Activated CD8-positive, alpha-beta memory T cell treated with anti-CD3 and anti-CD28 coated beads, Interleukin-2, amount 50 U/mL, for 4 hours (primary cell): Measurements from ENCODE around the gene MILR1.
"Not testable (repeated sequence)": the region's sequence is repeated elsewhere in the genome, so short reads cannot be mapped to it uniquely, and the experiment has no call there.

Source experiments
- DNase-seq: peaks from one replicate; pipeline ENCODE4 v3.0.0-alpha.2; 2020

The MILR1 gene

DNA sequence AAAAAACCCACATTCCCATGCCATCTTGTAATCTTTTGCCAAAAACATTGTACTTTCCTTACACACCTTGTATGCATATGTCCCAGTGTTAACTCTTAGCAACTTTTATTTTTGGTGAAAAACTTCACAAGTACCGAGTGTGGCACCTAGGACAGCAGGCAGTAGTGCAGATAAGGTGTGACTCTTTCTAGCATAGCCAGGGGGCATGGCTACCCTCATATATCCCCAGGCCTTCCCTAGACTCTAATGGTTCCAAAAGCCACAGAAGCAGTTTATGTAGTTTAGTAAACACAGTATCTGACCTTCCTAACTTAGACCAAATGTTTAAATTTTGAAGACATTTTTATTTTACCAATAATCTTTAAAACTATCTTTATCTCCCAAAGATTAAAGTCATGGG lies 20.5 kb upstream of the MILR1 start:
- no peak for DNase-seq

DNA sequence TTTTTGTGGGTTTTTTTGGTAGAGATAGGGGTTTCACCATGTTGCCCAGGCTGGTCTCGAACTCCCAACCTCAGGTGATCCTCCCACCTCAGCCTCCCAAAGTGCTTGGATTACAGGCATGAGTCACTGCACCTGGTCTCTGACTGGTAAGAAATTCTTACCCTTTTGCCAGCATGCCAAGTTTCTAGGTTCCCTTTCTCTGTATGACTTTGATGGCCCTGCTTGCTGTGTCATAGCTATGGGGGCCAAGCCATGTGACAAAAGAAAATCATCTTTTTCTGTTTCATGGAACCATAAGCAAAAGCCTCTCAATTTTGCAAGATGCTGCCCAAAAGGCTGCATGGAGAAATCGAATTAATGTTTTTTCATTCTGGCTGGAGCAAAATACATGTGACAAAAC lies 18.9 kb upstream of the MILR1 start:
- not testable (repeated sequence) for DNase-seq

DNA sequence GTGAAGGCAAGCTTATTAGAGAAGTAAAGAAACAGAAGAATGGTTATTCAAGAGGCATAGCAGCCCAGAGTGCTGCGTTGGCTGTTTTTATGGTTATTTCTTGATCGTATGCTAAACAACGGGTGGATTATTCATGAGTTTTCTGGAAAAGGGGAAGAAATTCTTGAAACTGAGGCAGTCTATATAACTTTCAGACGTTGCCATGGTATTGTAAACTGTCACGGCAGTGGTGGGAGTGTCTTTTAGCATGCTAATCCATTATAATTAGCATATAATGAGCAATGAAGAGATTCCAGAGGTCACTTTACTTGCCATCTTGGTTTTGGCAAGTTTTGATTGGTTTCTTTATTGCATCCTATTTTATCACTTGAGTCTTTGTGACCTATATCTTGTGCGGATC lies 17.4 kb upstream of the MILR1 start:
- no peak for DNase-seq

DNA sequence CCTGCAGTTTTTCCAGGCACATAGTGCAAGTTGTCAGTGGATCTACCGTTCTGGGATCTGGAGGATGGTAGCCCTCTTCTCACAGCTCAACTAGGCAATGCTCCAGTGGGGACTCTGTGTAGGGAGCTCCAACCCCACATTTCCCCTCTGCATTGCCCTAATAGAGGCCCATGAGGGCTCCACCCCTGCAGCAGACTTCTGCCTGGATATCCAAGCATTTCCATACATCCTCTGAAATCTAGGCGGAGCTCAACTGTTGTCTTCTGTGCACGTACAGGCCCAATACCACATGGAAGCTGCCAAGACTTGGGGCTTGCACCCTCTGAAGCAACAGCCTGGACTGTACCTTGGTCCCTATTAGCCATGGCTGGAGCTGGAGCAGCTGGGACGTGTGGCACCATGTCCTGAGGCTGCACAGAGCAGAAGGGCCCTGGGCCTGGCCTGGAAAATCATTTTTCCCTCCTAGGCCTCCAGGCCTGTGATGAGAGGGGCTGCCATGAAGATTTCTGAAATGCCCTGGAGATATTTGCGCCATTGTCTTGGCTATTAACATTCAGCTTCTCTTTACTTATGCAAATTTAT lies 10.9 kb upstream of the MILR1 start:
- no peak for DNase-seq

DNA sequence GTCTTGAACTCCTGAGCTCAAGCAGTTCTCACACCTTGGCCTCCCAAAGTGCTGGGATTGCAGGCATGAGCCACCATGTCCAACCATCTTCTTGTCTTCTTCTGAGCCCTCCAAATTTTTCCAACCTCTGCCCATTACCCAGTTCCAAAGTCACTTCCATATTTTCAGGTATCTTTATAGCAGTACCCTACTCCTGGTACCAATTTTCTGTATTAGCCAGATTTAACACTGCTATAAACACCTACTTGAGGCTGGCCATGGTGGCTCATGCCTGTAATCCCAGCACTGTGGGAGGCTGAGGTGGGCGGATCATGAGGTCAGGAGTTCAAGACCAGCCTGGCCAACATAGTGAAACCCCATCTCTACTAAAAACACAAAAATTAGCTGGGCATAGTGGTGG lies 9.4 kb upstream of the MILR1 start:
- not testable (repeated sequence) for DNase-seq

DNA sequence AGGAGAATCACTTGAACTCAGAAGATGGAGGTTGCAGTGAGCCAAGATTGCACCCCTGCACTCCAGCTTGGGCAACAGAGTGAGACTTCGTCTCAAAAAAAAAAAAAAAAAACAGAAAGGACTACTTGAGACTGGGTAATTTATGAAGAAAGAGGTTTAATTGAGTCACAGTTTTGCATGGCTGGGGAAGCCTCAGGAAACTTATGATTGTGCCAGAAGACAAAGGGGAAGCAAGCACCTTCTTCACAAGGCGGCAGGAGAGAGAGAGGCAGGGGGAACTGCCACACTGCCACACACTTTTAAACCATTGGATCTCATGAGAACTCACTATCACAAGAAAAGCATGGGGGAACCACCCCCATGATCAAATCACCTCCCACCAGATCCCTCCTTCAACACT lies 9.0 kb upstream of the MILR1 start:
- no peak for DNase-seq

DNA sequence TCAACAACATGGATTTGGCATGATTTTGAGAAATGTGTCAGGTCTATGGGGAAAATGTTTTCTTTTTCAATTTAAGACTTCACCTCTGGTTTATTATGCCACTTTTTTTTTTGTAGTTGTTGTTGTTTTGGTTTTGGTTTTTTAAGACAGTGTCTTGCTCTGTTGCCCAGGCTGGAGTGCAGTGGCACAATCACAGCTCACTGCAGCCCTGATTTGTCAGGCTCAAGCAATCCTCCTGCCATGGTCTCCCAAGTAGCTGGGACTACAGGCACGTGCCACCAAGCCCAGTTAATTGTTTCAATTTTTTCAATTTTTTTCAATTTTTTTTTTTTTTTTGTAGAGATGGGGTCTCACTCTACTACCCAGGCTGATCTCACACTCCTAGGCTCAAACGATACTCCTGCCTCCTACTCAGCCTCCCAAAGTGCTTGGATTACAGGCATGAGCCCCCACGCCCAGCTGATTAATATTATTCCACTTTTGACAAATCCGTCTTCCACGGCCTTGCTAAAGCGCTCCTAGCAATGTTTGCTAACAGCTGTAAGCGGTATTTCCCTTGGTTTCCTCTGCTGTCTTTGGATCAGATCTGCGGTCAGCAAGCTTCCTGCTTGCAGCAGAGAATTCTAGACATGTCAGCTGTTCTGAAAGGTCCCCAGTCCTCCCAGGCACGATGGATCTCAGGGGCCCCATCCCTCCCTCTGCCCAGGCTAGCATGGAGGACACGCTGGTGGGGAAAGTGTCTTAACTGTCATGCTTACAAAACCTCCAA lies 7.0 kb upstream of the MILR1 start:
- DNase-seq: no peak

DNA sequence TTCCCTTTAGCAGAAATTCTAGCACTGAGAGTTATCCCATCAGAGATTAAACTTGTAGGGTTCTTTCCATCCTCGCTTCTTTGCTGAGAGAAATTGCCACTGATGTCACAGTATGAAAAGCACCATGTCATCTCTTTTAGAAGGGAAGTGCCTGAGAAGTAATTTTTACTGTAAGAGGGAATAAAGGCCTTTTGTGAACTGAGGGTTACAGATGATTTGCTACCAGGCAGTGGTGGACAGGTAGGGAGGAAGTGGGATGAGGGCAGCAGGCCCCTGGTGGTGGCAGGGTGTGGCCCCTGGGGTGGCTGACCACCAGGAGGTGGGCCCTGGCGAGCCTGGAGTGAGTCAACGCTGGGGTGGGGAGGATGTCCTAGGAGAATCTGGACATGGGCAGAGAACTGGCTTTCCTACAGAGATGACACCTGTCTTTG lies 6.4 kb upstream of the MILR1 start:
- DNase-seq: no peak

DNA sequence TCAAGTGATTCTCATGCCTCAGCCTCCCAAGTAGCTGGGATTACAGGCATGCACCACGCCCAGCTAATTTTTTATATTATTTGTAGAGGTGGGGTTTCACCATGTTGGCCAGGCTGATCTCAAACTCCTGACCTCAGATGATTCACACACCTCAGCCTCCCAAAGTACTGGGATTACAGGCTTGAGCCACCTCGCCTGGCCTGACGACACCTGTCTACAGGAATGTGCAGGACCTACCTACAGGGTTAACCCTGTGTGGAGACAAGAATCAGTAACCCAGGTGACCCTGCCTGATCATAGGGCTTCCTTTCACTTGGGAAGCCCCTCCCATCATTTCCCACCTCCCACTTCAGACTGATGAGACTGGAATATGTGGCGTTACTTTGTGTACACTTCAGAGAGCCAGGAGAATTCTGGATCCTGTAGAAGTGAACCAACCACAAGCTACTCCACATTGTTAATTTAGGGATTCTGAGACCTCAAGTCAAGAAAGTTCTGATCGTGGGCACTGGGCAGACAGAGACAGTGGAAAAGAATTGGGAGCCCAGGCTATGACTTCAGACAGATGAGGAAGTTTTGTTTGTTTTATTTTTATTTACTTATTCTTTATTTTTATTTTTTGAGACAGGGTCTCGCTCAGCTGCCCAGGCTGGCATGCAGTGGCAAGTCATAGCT lies 5.7 kb upstream of the MILR1 start:
- DNase-seq: no peak

DNA sequence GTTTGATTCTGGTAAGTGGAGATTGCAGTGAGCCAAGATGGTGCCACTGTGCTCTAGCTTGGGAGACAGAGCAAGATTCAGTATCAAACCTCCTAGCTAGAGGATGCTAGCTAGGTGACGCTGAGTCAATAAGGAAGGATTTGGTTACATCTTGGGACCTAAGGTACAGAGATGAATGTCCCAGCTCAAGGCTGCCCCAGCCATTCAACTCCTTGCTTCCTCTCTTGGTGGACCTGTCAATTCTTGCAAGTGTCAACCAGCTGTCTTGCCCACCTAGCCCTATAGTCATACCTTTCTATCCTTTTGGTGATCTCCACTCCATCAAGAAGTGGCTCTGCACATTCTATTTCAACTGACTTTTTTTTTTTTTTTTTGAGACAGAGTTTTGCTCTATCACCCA lies 1.4 kb upstream of the MILR1 start:
- DNase-seq: no peak

DNA sequence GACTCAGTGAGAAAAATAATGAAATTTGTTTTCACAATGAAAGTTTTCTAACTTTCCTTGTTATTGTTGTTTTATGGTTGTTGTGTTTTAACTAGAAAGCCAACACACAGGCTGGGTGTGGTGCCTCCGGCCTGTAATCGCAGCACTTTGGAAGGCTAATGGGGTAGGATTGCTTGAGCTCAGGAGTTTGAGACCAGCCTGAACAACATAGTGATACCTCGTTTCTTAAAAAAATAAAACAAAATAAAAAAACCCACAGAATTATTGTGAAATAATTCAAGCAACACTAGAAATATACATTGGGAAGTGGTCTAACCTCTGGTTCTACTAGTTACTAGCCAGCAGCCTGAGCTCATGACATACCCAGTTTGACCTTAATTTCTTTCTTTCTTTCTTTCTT lies 630 bp downstream of the MILR1 start:
- DNase-seq: no peak

DNA sequence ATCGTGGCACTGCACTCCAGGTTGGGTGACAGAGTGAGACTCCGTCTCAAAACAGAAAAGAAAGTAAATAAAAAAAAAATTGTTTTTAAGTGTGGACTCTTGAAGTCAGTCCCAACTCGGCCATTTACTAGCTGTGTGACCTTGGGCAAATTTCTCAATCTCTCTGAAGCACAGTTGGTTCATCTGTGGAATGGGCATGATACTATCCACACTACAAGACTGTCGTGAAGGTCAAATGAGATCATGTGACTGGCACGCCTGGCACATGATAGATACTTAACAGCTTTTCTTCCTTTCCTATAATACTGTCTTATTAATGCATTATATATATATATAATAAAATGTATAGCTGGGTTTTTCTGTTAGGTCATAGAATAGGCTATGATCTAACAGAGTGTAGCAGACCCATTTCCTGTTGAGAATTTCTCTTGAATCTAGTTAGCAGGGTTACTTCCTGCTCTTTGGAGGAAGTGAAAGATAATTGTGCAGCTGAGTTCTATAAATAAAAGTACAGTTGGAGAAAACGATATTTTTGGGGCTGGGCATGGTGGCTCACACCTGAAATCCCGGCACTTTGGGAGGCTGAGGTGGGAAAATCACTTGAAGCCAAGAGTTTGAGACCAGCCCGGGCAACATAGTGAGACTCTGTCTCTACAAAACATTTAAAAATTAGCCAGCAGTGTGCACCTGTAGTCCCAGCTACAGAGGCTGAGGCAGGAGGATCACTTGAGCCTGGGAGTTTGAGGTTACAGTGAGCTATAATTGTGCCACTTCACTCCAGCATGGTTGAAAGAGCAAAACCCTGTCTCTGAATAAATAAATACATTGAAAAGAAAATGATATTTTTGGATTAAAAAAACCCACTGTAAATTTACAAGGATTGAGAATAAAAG lies 7.3 kb downstream of the MILR1 start:
- no peak for DNase-seq

DNA sequence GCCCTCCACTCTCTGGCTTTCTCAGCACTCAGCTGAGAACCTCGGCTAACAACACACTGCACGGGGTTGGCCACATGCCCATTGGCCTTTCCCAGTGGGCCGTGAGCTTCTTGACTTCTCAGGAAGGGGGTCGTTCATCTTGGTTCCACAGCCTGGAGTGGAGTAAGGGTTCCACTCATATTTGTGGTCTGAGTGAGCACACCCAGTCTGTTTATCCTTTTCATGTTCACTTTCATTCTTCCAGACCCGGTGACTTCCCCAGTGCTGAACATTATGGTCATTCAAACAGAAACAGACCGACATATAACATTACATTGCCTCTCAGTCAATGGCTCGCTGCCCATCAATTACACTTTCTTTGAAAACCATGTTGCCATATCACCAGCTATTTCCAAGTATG lies 8.2 kb downstream of the MILR1 start:
- no peak for DNase-seq

DNA sequence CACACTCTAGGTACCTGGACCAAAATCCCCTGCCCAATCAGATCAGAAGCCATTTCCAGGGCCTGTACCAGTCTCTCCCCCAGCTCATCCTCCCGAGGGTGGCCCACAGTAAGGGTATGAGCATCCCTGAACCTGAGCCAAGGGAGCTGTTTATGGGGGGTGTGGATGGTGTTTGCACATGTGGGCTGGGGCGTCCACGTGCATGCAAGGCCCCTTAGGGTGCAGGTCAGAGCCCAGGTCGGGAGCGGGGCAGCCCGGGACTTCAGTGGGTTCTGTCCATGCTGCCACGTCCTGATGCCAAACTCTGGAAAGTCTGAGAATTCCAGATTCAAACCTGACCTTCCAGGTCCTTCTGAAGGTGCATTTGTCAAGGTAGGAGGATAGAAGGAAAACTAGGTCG lies 9.8 kb downstream of the MILR1 start:
- no peak for DNase-seq

DNA sequence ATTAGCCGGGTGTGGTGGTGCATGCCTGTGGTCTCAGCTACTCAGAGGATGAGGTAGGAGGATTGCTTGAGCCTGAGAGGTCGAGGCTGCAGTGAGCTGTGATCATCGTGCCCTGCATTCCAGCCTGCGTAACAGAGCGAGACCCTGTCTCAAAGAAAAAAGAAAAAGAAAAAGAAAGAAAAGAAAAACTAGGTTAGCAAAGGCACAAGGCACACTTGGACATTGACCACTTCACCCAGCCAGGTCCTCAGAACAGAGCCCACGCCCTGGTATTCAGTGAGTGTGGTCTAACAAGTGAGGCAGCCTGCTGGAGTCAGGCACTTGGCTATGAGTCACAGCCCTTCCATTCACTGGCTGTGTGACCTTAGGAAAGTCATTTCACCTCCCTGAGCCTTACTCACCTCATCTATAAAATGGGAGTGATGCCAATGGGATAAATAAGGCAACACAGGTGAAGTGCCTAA lies 10.4 kb downstream of the MILR1 start:
- no peak for DNase-seq

DNA sequence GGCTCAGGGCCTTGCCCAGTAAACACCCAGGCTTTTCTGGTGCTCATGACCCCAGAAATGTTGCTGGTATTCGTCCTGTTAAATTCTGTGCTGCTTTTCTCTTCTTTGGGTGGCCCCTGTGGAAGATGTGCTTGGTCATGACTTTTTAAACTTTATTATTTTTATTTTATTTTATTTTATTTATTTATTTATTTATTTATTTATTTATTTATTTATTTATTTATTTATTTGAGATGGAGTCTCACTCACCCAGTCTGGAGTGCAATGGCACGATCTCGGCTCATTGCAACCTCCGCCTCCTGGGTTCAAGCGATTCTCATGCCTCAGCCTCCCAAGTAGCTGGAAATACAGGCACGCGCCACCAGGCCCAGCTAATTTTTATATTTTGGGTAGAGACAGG lies 10.9 kb downstream of the MILR1 start:
- DNase-seq: not testable (repeated sequence)

DNA sequence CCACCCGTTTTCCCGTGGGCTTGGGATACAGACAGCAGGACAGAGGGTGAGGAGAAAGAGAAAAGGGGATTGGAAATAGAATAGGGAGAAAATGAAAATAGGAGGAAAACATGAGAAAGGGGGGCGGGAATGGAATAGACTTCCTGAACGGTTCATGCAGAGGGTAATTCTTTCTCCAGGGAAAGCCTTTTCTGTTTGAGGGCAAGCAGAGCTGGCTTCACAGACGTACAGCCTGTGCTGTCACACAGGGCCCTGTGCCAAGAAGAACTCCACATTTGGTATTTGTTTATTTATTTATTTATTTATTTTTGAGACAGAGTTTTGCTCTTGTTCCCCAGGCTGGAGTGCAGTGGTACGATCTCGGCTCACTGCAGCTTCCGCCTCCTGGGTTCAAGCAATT lies 12.0 kb downstream of the MILR1 start:
- no peak for DNase-seq

DNA sequence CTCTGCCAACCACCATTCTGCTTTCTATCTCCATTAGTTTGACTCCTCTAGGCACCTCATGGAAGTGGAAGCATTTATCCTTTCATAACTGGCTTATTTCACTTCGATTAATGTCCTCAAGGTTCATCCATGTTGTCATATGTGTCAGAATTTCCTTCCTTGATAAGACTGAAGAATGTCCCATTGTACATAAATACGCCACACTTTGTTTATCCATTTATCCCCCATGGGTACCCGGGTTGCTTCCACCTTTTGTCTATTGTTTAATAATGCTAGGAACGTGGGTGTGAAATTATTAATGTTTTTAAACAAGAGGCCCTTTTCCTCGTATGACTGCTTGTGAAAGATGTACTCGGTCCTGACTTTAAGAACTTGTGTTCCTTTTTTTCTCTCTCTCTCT lies 12.9 kb downstream of the MILR1 start:
- no peak for DNase-seq

DNA sequence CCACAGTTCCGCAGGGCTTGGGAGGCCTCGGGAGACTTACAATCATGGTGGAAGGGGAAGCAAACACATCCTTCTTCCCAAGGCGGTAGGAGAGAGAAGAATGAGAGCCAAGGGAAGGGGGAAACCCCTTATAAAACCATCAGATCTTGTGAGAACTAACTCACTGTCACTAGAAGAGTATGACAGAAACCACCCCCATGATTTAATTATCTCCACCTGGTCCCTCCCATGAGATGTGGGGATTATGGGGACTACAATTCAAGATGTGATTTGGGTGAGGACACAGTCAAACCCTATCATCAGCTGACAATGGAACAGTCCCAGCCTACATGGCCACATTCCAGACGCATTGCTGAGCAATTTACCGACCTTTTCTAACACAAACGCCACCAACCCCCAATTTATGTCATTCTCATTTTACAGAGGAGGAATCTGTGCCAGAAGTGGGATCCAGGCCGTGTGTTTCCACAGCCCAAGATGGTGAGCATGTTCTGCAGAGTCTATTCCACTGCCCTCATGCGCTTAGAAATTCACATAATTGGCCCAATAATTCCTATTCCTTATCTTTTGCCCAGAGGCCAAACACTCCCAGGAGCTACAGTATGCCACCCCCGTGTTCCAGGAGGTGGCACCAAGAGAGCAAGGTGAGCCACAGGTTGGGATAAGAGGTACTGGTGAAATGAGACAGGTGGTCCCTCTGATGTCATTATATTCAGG lies 17.3 kb downstream of the MILR1 start:
- DNase-seq: no peak

DNA sequence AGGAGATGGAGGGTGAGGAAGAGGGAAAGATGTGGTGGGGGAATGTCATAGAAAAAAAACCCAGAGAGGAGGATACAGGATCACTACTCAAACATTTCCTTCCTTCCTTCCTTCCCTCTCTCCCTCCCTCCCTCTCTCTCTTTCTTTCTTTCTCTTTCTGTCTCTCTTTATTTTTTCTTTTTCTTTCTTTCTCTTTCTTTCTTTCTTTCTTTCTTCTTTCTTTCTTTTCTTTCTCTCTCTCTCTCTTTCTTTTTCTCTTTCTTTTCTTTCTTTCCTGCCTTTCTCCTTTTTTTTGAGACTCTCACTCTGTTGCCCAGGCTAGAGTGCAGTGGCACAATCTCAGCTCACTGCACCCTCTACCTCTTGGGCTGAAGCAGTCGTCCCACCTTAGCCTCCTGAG lies 17.9 kb downstream of the MILR1 start:
- not testable (repeated sequence) for DNase-seq

DNA sequence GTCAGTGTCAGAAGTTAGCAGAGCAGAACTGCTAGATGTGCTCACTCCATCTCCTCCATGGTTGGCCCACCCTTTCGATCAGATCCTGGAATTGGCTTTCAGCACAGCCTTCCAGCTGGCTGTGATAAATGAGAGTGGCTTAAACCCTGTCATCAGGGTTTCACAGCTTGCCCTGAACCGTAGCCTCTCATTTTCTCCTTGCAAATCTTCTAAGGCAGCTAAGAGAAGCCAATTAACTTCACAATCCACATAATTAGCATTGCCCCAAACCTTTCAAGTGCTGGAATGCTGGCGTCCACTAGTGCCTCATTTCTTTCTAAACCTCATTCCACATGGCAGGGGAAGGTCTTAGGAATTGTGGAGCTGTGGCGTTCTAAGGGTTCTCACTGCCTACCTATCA lies 21.7 kb downstream of the MILR1 start:
- no peak for DNase-seq

DNA sequence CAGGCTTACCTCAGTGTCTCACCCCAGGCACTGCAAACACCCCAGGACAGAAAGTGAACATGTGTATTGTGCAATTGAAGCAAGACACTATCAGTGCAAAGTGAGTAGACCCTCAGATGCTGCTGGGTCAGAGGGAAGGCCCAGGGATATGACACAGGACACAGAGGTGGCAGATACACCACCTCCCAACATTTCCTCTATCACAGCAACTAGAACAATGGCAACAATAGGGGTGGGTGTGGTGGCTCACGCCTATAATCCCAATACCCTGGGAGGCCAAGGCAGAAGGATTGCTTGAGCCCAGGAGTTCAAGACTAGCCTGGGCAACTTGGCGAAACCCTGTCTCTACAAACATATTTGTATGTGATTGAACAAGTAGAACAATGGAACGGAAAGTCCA lies 22.5 kb downstream of the MILR1 start:
- no peak for DNase-seq

DNA sequence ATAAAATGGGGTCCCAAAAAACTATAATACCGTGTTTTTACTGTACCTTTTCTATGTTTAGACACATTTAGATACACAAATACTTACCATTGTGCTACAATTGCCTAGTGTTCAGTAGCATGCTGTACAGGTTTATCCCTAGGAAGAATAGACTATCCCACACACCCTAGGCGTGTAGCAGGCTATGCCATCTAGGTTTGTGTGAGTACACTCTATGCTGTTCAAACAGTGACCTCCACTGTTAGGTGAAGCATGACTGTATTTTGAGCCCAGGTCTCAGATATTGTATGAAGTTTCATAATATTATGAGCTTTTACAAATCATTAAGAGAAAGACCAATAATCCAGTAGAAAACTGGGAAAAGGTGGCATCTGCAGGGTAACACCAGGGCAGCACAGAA lies 23.6 kb downstream of the MILR1 start:
- DNase-seq: no peak
